ENCODE measurements around the gene CDS2. TPM values are rescaled to one million over a fixed set of nuclear protein-coding genes. Genes with fewer than 3 reads are reported as not detected.

CDS2 gene
- polyA plus RNA-seq, 1 donor from 2014 or later, result 66.7 TPM

Small RNAs within 50 kb of the gene (small RNA-seq; reads per million reads assigned to genes)
- gene RF00019 (0 to 1.2 (median 0) reads per million in 3 experiments), gene RF00568 (0 to 0.03 (median 0) reads per million in 3 experiments), gene RNA5SP474 (0.33 to 2.0 (median 0.94) reads per million in 3 experiments)

Other genes starting within 250 kb of the CDS2 start
- 38.3 and 44.3 TPM in 2 replicates for gene SLC23A2, start 125.5 kb upstream of the CDS2 start, polyA plus RNA-seq
- gene TMEM230, start 13.9 kb upstream of the CDS2 start, polyA plus RNA-seq, result 78.0 and 81.6 TPM in 2 replicates
- gene PCNA, start 7.0 kb upstream of the CDS2 start, polyA plus RNA-seq, result 149 and 165 TPM in 2 replicates
- not detected in 2 replicates for gene PROKR2, start 189.9 kb downstream of the CDS2 start, polyA plus RNA-seq